Measurements from ENCODE around the gene NDUFB5.

Gene NDUFB5

GRCh38 chr3:179652447-179653095, 48.0 kb downstream of the NDUFB5 start, which contains the start of gene USP13:
USP13 (plus strand) TSS chr3:179653040; CDS start chr3:179653226, 186 bp downstream.
- DNase-seq (ENCODE audit: insufficient read length, low spot score) (peak; percentile 70), FAIRE-seq (peak; percentile 86)
- TF ChIP-seq POLR2A (IDR thresholded peaks at IDR 0.05; ENCODE audit: low read depth, low read length) = peak; percentile 41; the same call in 1 of the 2 replicates

- FAIRE-seq (no peak), DNase-seq (ENCODE audit: insufficient read length, low spot score) (peak; percentile 38)
- TF ChIP-seq POLR2A (IDR thresholded peaks at IDR 0.05; ENCODE audit: low read depth, low read length) = no peak
These were observed 48.7 kb downstream of the NDUFB5 start for GRCh38 chr3:179653096-179653797.

DNA sequence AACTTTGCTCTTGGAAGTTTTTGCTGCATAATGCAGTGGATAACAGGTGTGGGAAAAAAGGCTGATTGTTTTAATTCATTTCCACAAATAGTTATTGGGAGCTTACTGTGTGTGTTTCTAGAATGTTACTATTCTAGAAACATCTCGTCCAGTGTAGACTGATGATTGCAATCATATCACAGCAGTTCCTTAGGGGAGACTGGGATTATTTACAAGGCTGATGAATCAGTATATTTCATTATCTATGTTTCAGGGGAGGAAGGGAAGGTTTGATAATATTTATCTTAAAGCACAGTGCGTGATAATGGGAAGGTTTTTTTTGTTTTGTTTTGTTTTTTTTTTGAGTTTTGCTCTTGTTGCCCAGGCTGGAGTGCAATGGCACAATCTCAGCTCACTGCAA, 50.6 kb downstream of the NDUFB5 start:
- FAIRE-seq (no peak), DNase-seq (ENCODE audit: insufficient read length, low spot score) (no peak)
- TF ChIP-seq POLR2A (IDR thresholded peaks at IDR 0.05; ENCODE audit: low read depth, low read length) = no peak

DNA sequence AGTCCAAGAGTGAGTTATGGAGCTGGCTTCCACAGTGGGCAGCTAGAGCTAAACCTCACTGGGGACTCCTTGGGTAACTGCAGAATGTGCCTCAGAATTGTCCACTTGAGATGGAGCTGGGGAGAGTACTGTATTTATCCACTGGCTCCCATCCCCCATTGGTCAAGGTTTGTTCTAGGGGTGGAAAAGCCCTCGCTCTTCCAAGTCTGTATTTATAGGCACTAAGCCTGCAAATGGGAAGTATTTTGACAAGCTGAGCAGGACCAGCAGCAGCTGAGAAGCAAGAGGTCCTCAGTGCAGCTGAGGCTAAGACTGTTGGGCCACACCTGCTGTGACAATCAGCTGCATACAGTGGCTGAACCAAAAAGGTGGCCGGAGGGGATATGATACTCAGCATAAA, 54.0 kb downstream of the NDUFB5 start:
- no peak for DNase-seq (ENCODE audit: insufficient read length, low spot score)
- FAIRE-seq = no peak
- TF ChIP-seq POLR2A (IDR thresholded peaks at IDR 0.05; ENCODE audit: low read depth, low read length) = no peak

DNA sequence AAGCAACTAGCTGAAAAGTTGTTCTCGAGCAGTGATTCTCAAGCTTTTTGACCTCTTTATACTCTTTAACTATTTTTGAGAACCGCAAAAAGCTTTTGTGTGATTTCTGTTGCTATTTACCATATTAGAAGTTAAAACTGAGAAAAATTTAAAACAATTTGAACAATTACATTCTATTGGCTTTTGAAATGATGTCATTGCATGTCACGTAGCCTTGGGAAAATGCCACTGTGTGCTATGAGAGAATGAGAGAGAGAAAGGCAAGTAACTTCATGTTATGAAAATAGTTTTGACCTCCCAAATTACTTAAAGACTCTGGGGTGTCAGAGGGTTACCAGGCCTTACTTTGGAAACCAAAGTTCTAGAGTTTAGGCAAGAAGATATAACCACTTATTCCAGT, 56.3 kb downstream of the NDUFB5 start:
- DNase-seq (ENCODE audit: insufficient read length, low spot score) = no peak
- FAIRE-seq = no peak
- TF ChIP-seq POLR2A (IDR thresholded peaks at IDR 0.05; ENCODE audit: low read depth, low read length) = no peak

DNA sequence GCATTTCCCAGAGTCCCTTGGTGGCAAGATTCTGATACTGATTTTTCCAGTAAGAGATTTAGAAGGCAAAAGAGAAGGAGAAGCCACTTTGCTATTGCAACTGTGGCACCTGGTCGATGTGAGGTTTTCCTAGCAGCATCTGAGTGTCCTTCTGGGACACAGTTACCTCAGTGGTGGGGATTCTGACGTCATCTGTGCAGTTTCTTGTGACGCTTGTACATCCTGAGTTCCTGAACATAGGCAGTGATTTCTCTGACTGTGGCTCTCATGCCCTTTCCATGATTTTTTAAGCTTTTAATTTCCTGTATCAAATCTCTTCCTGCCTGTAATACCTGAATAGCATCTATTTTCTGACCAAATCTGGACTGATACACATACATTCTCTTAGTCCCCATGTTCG, 57.2 kb downstream of the NDUFB5 start:
- TF ChIP-seq POLR2A (IDR thresholded peaks at IDR 0.05; ENCODE audit: low read depth, low read length) = no peak
- FAIRE-seq = no peak
- no peak for DNase-seq (ENCODE audit: insufficient read length, low spot score)

DNA sequence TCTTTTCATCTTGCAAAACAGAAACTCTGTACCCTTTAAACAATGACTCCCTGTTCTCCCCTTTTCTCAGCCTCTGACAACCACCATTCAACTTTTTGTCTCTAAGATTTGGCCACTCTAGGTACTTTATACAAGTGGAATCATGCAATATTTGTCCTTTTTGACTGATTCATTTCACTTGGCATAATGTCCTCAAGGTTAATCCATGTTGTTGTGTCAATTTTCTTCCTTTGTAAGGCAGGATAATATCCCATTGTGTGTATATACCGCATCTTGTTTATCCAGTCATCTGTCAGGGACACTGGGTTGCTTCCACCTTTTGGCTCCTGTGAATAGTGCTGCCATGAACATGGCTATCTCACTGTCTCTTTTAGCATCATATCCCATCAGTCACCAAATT, 58.5 kb downstream of the NDUFB5 start:
- DNase-seq (ENCODE audit: insufficient read length, low spot score) (no peak), FAIRE-seq (no peak)
- no peak for TF ChIP-seq POLR2A (IDR thresholded peaks at IDR 0.05; ENCODE audit: low read depth, low read length)

GRCh38 chr3:179666030-179666429, 61.4 kb downstream of the NDUFB5 start:
- DNase-seq (ENCODE audit: insufficient read length, low spot score) (no peak), FAIRE-seq (no peak)
- TF ChIP-seq POLR2A (IDR thresholded peaks at IDR 0.05; ENCODE audit: low read depth, low read length) = no peak

DNA sequence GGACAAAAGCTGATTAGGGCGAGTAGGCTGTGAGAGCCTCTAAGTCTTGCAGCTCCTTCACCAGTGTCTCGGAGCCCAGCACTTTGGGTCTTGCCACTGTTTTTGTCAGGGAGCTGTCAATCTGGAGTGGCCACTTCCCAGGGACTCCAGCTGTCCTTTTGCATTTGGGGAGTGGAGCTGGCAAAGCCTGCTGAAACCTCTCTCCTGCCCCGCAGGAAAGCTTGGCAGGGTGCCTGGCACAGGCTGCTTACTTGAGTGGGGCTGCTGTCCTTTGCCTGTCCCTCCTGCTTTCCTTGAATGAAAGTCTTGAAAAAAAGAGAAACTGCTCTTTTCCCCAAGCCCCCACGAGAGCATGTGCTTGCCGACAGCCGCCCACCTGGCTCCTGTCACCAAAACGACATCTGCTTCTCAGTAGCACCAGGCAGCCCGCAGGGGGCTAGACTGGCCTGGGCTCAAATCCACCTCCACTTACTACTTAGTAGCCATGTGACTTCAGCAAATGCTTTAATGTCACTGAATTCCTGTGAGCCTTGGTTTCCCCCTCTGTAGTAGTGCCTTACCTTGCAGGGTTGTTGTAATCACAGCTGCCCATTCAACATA, 61.9 kb downstream of the NDUFB5 start:
- no peak for DNase-seq (ENCODE audit: insufficient read length, low spot score)
- FAIRE-seq = no peak
- no peak for TF ChIP-seq POLR2A (IDR thresholded peaks at IDR 0.05; ENCODE audit: low read depth, low read length)

GRCh38 chr3:179668429-179668828, 63.8 kb downstream of the NDUFB5 start:
- FAIRE-seq (no peak), DNase-seq (ENCODE audit: insufficient read length, low spot score) (no peak)
- TF ChIP-seq POLR2A (IDR thresholded peaks at IDR 0.05; ENCODE audit: low read depth, low read length) = no peak

- DNase-seq (ENCODE audit: insufficient read length, low spot score) (no peak), FAIRE-seq (no peak)
- no peak for TF ChIP-seq POLR2A (IDR thresholded peaks at IDR 0.05; ENCODE audit: low read depth, low read length)
These were observed 65.7 kb downstream of the NDUFB5 start for GRCh38 chr3:179670311-179670710.

DNA sequence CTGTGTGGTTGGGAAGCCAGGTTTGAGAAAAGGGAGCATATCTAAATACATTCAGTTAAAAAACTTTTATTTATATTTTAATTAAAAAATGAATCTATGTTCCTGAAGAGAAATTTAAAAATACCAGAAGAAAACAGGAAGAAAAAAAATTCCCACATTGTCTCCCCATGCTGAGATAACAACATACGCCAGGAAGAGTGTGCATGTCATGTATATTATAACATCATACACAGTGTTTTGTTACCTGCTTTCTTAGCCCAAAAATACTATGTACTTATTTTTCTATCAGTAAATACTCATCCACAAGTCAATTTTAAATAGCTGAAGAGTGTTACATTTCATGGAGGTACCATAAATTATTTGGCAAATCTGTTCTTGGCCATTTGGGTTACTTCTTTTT, 66.7 kb downstream of the NDUFB5 start:
- TF ChIP-seq POLR2A (IDR thresholded peaks at IDR 0.05; ENCODE audit: low read depth, low read length) = no peak
- FAIRE-seq = no peak
- no peak for DNase-seq (ENCODE audit: insufficient read length, low spot score)

GRCh38 chr3:179671747-179672242, 67.2 kb downstream of the NDUFB5 start:
- no peak for FAIRE-seq

GRCh38 chr3:179672918-179673317, 68.3 kb downstream of the NDUFB5 start:
- FAIRE-seq (peak; percentile 6), DNase-seq (ENCODE audit: insufficient read length, low spot score) (no peak)
- TF ChIP-seq POLR2A (IDR thresholded peaks at IDR 0.05; ENCODE audit: low read depth, low read length) = no peak

More at GRCh38 chr3:179671747-179672242, 67.2 kb downstream of the NDUFB5 start:
- TF ChIP-seq POLR2A (IDR thresholded peaks at IDR 0.05; ENCODE audit: low read depth, low read length) = no peak
- DNase-seq (ENCODE audit: insufficient read length, low spot score) = no peak
